ENCODE results near the gene ARHGEF16.

GRCh38 chr1:3494321-3495308 is 40.1 kb downstream of the ARHGEF16 start:
- TF ChIP-seq CTCF (IDR thresholded peaks at IDR 0.05) (no peak), POLR2A (IDR thresholded peaks at IDR 0.05) (no peak)

All from esophagus squamous epithelium (tissue), 4 donors.